Natural killer cell (primary cell): ENCODE data around the gene MICALL1. TPM values are rescaled to one million over a fixed set of nuclear protein-coding genes. Genes with fewer than 3 reads are reported as not detected.

Source experiments
- ATAC-seq, 3 donors: fragments of 150-1000 bp in 2 of 3; fragments of 200-7000 bp in 1 of 3; cut with Tn5 transposase; 1 replicate in 1 of 3; 2 replicates in 2 of 3; pipeline ENCODE4 v1.10.0; 2021; ENCODE audit warnings: mild to moderate bottlenecking in 2 of 3, moderate library complexity in 2 of 3
- DNase-seq, 2 donors: peaks; one replicate each; pipeline versions ENCODE4 v3.0.0 to v3.0.0-alpha.2; 2013 to 2021; ENCODE audit warnings: mixed read lengths in 1 of 2
- H3K27ac ChIP-seq: one replicate; pipeline ENCODE4 v1.5.1; 2013; ENCODE audit warnings: mild to moderate bottlenecking, low read length
- H3K27me3 ChIP-seq: one replicate; pipeline ENCODE4 v1.6.1; 2013; ENCODE audit warnings: low read length; ENCODE audit not compliant: control insufficient read depth, insufficient read depth
- H3K36me3 ChIP-seq: one replicate; pipeline ENCODE4 v1.6.1; 2013; ENCODE audit warnings: low read length; ENCODE audit not compliant: control insufficient read depth, insufficient read depth
- H3K4me1 ChIP-seq: one replicate; pipeline ENCODE4 v1.6.1; 2013; ENCODE audit warnings: low read length; ENCODE audit not compliant: control insufficient read depth, insufficient read depth
- H3K4me3 ChIP-seq: one replicate; pipeline ENCODE4 v1.5.1; 2013; ENCODE audit warnings: low read length
- H3K9me3 ChIP-seq: one replicate; pipeline ENCODE4 v1.6.1; 2013; ENCODE audit warnings: low read length; ENCODE audit not compliant: control insufficient read depth, insufficient read depth
- H3K27ac Mint-ChIP-seq, 2 donors: one replicate each; pipeline ENCODE4 v1.8.0; 2022; ENCODE audit warnings: mild to moderate bottlenecking in 2 of 2, mixed read lengths in 2 of 2, moderate library complexity in 1 of 2
- H3K27me3 Mint-ChIP-seq, 2 donors: one replicate each; pipeline ENCODE4 v1.8.0; 2022; ENCODE audit warnings: low read depth in 2 of 2, mixed read lengths in 2 of 2
- H3K36me3 Mint-ChIP-seq: one replicate; pipeline ENCODE4 v1.8.0; 2022; ENCODE audit warnings: mixed read lengths
- H3K4me1 Mint-ChIP-seq, 2 donors: one replicate each; pipeline ENCODE4 v1.8.0; 2022; ENCODE audit warnings: mixed read lengths in 2 of 2
- H3K4me3 Mint-ChIP-seq: one replicate; pipeline ENCODE4 v1.8.0; 2022; ENCODE audit warnings: mild to moderate bottlenecking, moderate library complexity, mixed read lengths
- H3K9me3 Mint-ChIP-seq, 2 donors: one replicate each; pipeline ENCODE4 v1.8.0; 2022; ENCODE audit warnings: mixed read lengths in 2 of 2
- WGBS: methylation state at CpG from one replicate; pipeline ENCODE4 v1.1.7; 2013; ENCODE audit warnings: missing lambda C conversion rate; ENCODE audit not compliant: insufficient coverage; 5-methylcytosine and 5-hydroxymethylcytosine counted together
- intact Hi-C: fragments of 100-400 bp; cut with micrococcal nuclease; formaldehyde crosslinking; loops from one replicate; pipeline ENCODE4 v1.14.2; 2022
- total RNA-seq, 4 donors: library from RNA; stranded (reverse); fragments of 120-200 nt in 1 of 4; gene quantifications; one replicate each; pipeline versions ENCODE4 v1.2.3 to v1.2.4, GENCODE V29; 2013 to 2022
- TF ChIP-seq, protein P1 (sequence below): fragments of 200-600 bp; IDR thresholded peaks from one replicate; pipeline ENCODE4 v1.8.0; 2022; ENCODE audit warnings: antibody characterized with exemption

The MICALL1 gene
- total RNA-seq, 3 donors from 2014 or later (not counting 1 experiment from before 2014, with no cell fraction given), result 24.6 to 34.3 (median 32.4) TPM

DNA sequence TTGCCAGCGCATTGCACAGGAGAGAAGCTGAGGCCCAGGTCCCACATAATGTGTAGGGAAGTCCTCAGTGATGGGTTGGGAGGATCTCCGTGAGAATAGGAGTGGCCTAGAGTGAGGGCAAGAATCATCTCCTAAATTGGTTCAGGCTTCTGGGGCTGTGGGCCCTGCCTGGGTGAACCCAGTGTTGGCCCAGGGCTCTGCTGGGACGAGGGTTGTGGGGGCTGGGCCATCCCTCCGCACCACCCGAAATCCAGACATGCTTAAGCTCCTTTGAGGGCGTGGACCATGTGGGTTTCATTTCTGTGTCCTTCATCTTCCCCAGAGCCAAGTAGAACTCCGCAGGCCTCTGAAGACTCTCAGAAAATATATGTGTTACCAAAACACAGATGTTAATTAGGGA is 3.7 kb downstream of the MICALL1 start:
- Histone ChIP-seq H3K36me3 (peaks cover 9% of the 10 kb centered on the region), H3K4me1 (peaks cover 20% of the 10 kb centered on the region), H3K9me3 (no peaks in the 10 kb centered on the region), H3K27ac (no peak overlapping the region), H3K27me3 (no peaks in the 10 kb centered on the region), H3K4me3 (no peak overlapping the region)
- no peak for ATAC-seq
- no peak for DNase-seq
- 95% methylated on average over 6 of the region's 7 CpGs for WGBS
- TF ChIP-seq, protein P1, sequence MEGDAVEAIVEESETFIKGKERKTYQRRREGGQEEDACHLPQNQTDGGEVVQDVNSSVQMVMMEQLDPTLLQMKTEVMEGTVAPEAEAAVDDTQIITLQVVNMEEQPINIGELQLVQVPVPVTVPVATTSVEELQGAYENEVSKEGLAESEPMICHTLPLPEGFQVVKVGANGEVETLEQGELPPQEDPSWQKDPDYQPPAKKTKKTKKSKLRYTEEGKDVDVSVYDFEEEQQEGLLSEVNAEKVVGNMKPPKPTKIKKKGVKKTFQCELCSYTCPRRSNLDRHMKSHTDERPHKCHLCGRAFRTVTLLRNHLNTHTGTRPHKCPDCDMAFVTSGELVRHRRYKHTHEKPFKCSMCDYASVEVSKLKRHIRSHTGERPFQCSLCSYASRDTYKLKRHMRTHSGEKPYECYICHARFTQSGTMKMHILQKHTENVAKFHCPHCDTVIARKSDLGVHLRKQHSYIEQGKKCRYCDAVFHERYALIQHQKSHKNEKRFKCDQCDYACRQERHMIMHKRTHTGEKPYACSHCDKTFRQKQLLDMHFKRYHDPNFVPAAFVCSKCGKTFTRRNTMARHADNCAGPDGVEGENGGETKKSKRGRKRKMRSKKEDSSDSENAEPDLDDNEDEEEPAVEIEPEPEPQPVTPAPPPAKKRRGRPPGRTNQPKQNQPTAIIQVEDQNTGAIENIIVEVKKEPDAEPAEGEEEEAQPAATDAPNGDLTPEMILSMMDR, result no peak
- Mint-ChIP-seq H3K4me1 (peaks cover 13 to 39% of the 10 kb centered on the region in 2 donors), H3K9me3 (no peaks in the 10 kb centered on the region), H3K27ac (no peak overlapping the region), H3K4me3 (no peak overlapping the region), H3K27me3 (no peaks in the 10 kb centered on the region), H3K36me3 (no peaks in the 10 kb centered on the region)
- intact Hi-C loops, result no loop called here

DNA sequence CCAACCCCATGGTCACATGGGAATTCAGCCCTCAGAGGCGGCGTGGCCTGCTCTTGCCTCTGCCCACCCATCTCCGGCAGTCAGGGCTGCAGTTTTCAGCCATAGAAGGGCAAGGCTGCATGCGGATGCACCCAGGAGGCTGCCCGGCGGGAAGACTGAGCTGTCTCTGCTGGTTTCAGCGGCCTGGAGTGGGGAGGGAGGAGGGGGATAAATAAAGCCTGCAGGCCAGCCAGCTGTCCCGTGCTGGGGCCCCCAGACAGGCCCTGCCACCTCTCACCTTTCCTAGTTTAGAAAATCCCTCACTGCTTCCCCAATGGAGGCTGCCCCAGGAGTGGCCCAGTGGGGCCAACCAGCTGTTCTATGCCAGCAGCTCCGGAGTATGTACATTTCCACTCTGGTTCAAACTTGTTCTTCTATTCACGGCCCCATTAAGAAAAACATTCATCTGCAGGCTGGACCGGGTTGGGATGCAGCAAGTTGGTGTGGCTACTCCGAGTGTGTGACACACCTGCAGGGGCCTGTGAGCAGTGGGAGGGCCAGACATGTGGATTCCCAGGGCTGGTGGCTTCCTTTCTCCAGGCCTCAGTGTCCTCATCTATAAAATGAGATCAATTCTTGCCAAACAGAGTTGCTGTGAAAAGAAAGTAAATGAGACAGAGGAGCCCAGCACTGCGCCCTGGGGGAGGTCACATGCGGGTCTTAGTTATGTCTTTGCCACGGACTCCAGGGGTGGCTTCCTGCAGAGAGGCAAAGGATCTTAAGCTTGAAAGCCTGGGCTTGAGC is 5.0 kb downstream of the MICALL1 start:
- Mint-ChIP-seq H3K4me1 (peaks cover 13 to 29% of the 10 kb centered on the region in 2 donors), H3K27me3 (no peaks in the 10 kb centered on the region), H3K4me3 (no peak overlapping the region), H3K9me3 (no peaks in the 10 kb centered on the region), H3K27ac (no peak overlapping the region), H3K36me3 (no peaks in the 10 kb centered on the region)
- Histone ChIP-seq H3K9me3 (no peaks in the 10 kb centered on the region), H3K36me3 (peaks cover 13% of the 10 kb centered on the region), H3K27me3 (no peaks in the 10 kb centered on the region), H3K4me3 (no peak overlapping the region), H3K27ac (no peak overlapping the region), H3K4me1 (peaks cover 12% of the 10 kb centered on the region)
- intact Hi-C loops, result no loop called here
- no peak for ATAC-seq
- DNase-seq, result no peak
- WGBS, result 96% methylated on average over 14 of the region's 15 CpGs
- TF ChIP-seq, protein P1, result no peak

DNA sequence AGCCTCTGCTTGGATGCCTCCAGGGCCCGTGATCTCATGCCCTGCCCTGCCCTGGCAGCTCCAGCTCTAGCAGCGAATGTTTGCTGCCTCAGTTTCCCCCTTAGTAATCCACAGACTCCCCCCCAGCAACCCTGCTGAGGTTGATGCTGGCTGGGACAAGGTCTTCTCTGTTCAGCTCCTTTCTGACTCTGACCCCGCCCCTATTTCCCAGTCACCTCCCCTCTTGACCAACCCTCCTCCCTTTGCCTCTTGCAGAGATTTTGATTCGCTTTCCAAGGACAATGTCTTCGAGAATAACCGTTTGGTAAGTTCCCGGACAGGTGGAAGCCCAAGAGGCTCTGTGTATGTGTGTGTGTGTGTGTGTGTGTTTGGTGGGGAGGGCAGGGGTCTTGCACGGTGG is 5.6 kb downstream of the MICALL1 start:
- peaks cover 17% of the 10 kb centered on the region for H3K36me3 ChIP-seq
- no peaks in the 10 kb centered on the region for H3K27me3 Mint-ChIP-seq
- no peak for ATAC-seq
- H3K4me3 Mint-ChIP-seq, result no peak overlapping the region
- WGBS, result 90% methylated on average over 7 of the region's 8 CpGs
- peak overlapping the region in 1 of 2 donors; percentile 40 for H3K27ac Mint-ChIP-seq
- H3K4me1 Mint-ChIP-seq, result peaks cover 13 to 28% of the 10 kb centered on the region in 2 donors
- H3K4me3 ChIP-seq, result no peak overlapping the region
- no peaks in the 10 kb centered on the region for H3K36me3 Mint-ChIP-seq
- intact Hi-C loops, result no loop called here
- DNase-seq, result no peak
- TF ChIP-seq, protein P1, result no peak
- no peaks in the 10 kb centered on the region for H3K9me3 Mint-ChIP-seq
- H3K27ac ChIP-seq, result no peak overlapping the region
- peaks cover 11% of the 10 kb centered on the region for H3K4me1 ChIP-seq
- H3K27me3 ChIP-seq, result no peaks in the 10 kb centered on the region
- H3K9me3 ChIP-seq, result no peaks in the 10 kb centered on the region
